GM19455 (cell line): ENCODE measurements around the gene AATF.

Source experiments
- ATAC-seq: cut with Tn5 transposase; IDR thresholded peaks from one replicate; pipeline ENCODE4 v1.9.1; 2021; ENCODE audit not compliant: unreplicated experiment

The AATF gene

GRCh38 chr17:36930583-36930900 lies 18.2 kb upstream of the AATF start:
- ATAC-seq = no peak

GRCh38 chr17:36931096-36931696 lies 17.6 kb upstream of the AATF start:
- no peak for ATAC-seq

DNA sequence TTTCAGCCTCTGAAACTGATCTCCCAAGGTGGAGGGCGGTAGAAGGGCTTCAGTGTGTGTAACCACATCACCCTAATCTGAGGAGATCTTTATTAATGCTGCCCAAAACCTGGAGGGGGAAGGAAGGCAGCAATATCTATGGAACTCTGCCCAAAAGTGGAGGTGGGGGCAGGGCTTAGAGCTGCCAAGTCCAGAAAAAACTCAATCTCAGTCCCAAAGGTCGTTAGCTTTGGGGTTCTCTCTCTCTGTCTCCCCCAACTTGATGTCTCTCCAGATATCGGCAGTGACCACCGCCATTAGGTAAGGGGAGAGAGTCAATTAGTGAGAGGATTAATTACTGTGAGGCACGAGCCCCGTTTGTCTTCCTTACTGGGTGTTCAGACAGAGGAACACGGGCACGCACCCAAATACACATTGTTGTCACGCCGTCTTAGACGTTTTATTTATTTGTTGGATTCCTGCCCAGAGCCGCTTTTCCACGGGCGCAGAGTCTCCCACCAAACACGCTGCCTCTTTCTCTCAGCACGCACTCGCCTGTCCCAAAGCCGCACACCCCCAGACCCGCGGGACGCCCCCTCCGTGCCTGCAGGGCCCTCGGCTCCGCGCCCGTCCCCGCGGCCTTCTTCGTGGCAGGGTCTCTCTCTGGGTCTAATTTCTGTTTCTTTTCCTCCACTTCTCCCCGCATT lies 16.9 kb upstream of the AATF start:
- no peak for ATAC-seq

DNA sequence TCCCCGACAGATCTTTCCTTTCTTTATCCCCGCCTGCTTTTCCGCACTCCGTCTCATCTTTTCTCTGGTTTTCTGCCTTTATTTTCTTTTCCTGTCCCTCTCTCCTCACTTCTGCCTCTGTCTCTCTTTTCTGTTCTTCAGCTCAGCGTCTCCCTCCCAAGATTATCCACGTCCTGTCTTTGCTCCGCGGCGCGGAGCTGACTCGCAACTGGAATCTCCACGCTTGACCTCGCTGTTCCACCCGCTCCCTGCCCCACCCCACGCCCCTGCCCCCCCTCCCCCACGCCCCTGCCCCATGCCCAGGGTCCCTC lies 16.4 kb upstream of the AATF start:
- no peak for ATAC-seq

DNA sequence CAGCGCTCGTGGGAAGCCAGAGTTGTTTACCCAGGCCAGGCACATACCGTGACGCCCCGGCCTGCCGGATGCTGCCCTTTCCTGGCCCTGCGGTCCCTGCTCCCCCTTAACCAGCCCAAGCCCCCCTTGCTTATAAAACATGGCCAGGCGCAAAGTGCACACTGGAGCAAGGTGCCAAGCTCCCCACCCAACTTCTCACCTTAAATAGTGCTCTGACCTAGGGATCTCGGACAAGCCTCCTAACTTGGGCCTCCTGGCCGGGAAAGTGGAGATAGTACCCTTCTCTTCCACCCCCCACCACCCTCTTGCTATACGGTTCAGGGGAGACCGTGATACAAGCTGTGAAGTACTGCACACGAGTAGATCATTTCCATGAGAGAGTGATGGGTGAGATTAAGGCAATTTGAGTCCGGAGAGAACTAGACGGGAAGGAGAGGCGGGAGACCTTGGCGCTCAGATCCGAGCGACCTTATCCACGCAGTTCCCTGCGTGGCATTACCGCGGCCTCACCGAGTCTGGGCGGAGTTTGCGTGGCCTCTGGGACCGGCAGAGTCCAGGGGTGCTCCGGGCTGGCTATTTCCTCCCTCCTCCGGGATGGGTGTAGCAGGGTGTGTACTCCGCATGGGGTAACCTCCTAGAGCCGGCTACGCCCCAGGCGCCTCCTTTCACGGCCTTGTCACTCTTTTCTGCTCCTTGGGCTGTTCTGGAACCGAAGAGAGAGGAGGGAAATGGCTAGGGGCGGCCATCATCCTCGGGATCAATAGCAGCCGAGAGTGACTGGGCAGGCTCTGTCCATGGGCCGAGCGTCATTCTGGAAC lies 15.9 kb upstream of the AATF start:
- no peak for ATAC-seq

GRCh38 chr17:36933512-36934143 lies 15.1 kb upstream of the AATF start:
- ATAC-seq = no peak

GRCh38 chr17:36934144-36934691 lies 14.5 kb upstream of the AATF start:
- no peak for ATAC-seq

DNA sequence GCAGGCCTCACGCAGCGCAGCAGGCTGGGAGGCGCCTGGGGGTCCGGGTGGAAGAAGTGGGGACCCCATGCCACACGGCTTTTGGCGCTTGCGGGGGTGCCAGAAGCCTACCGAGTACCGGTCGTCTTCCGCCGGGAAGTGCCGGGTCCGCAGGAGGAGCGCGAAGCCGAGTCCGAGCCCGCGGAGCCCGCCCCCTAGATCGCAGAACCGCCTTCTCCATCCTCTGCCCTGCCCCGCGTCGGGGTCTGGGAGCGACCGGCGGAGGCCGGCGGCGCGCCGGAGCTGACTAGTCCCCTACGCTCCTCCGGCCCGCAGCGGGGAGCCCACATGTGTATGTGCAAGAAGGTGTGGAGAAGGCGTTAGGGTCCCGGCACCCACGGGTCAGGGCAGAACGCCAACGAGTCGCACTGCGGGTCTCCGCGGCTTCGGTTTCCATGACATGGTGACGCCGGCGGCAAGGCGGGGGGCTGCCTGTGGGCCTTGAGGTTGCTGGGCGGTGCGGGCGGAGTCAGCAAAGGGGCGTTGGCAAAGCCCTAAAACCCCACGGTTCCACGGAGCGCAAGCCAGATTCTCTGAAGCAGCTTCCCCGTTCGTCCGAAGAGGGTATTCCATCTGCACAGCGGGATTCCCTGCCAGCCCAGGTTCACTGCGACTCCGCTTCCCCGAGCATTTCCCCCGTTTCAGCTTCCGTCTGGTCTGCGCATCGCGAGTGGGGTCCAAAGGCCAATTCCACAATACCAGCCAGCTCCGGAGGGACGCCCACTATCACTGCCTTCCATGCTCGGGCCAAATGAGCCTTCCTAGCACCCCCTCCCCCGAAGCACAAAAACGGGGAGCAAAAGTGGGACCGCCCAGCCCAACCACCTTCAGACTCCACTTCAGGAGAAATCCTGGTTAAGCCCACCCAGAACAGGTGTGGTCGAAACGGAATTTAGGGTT lies 13.8 kb upstream of the AATF start:
- no peak for ATAC-seq

GRCh38 chr17:36935671-36936454 lies 12.9 kb upstream of the AATF start:
- no peak for ATAC-seq

- ATAC-seq = no peak
These were observed 12.2 kb upstream of the AATF start for GRCh38 chr17:36936455-36937000.

GRCh38 chr17:36937001-36937958 lies 11.5 kb upstream of the AATF start, which contains the start of gene LHX1:
Gene LHX1 (plus strand): TSS chr17:36937475. CDS start chr17:36938198, 723 bp downstream.
- no peak for ATAC-seq

GRCh38 chr17:36937959-36938565 lies 10.7 kb upstream of the AATF start:
- no peak for ATAC-seq

DNA sequence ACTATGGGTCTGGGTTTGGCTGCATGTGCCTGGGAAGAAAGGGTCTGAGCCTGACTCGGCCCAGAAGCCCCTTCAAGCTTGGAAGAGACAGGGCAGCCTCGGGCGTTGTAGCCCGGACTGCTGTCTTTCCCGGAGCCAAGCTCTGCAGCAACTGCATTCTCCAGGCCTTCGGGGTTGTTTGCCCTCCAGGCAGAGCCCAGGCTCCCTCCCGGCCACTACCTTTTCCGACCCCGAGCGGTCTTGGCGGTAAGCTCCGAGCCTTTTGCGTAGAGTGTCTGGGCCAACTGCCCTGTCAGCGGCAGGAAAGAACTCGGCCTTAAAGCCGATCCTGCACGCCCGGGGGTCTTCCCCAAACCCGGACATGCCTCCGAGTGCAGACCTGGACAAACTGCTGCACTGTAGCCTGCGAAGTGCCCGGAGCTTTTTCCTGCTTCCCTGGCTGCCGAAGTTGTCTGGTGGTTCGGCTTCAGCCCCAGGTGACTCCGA lies 10.1 kb upstream of the AATF start:
- no peak for ATAC-seq

- no peak for ATAC-seq
These were observed 9.5 kb upstream of the AATF start for GRCh38 chr17:36939052-36939801.

GRCh38 chr17:36939802-36940312 lies 8.9 kb upstream of the AATF start:
- no peak for ATAC-seq

DNA sequence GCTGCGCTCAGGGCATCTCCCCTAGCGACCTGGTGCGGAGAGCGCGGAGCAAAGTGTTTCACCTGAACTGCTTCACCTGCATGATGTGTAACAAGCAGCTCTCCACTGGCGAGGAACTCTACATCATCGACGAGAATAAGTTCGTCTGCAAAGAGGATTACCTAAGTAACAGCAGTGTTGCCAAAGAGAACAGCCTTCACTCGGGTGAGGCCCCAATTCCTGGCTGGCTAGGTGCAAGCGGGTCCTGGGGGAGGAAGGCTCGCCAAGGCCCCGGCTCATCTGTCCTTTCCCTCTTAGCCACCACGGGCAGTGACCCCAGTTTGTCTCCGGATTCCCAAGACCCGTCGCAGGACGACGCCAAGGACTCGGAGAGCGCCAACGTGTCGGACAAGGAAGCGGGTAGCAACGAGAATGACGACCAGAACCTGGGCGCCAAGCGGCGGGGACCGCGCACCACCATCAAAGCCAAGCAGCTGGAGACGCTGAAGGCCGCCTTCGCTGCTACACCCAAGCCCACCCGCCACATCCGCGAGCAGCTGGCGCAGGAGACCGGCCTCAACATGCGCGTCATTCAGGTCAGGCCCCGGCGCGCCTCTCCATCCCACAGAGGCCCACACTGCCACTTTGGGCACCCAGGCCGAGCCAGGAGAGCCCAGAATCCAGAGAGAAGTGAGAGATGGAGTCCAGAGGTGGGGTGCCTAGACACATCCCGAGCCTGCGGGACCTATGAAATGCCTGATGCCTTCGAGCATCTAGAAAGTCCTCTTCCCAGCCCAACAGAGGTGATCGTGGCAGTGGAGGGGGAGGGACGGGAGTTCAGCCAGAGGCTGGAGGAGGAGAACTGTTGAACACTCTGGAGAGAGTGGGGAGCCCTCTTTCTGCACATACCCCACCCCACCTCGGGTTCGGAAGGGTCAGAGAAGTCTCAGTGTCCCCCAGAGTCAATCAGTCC lies 8.2 kb upstream of the AATF start:
- ATAC-seq = no peak
